Endothelial cell of umbilical vein (primary cell): ENCODE measurements around the gene SLC30A4.

Source experiments
- CTCF ChIP-seq, 2 donors: IDR thresholded peaks; 1 replicate in 1 of 2; 2 replicates in 1 of 2; pipeline ENCODE4 v1.5.1; 2011; ENCODE audit warnings: low read length in 2 of 2, mild to moderate bottlenecking in 2 of 2, moderate library complexity in 2 of 2, control low read depth in 1 of 2, inconsistent platforms in 1 of 2, low read depth in 1 of 2; ENCODE audit not compliant: insufficient read depth in 1 of 2; ENCODE audit errors: extremely low read depth in 1 of 2
- EZH2 ChIP-seq: IDR thresholded peaks from 2 replicates; pipeline ENCODE4 v1.6.1; 2012; ENCODE audit warnings: borderline replicate concordance, low read depth, mild to moderate bottlenecking, moderate library complexity, low read length, inconsistent platforms; ENCODE audit not compliant: severe bottlenecking
- FOS ChIP-seq: IDR thresholded peaks from 2 replicates; pipeline ENCODE4 v1.6.1; 2011; ENCODE audit warnings: mild to moderate bottlenecking, low read length, moderate library complexity, borderline replicate concordance; ENCODE audit not compliant: insufficient read depth
- GATA2 ChIP-seq: IDR thresholded peaks from 2 replicates; pipeline ENCODE4 v1.7.0; 2011; ENCODE audit warnings: low read depth, mild to moderate bottlenecking, moderate library complexity, mixed read lengths, low read length; ENCODE audit not compliant: insufficient read length, insufficient read depth
- JUN ChIP-seq: IDR thresholded peaks from 2 replicates; pipeline ENCODE4 v1.6.1; 2011; ENCODE audit warnings: borderline replicate concordance, low read depth; ENCODE audit not compliant: insufficient read length, insufficient read depth
- MYC ChIP-seq: IDR thresholded peaks from one replicate; pipeline ENCODE4 v1.6.1; 2011; ENCODE audit warnings: mild to moderate bottlenecking, low read depth, low read length
- POLR2A ChIP-seq: IDR thresholded peaks from 2 replicates; pipeline ENCODE4 v1.6.1; 2012; ENCODE audit warnings: low read depth, mild to moderate bottlenecking, control low read depth, low read length
- POLR2AphosphoS5 ChIP-seq: IDR thresholded peaks from 2 replicates; pipeline ENCODE4 v1.6.1; 2012; ENCODE audit warnings: low read depth, mild to moderate bottlenecking, control low read depth, low read length, moderate library complexity; ENCODE audit not compliant: insufficient read depth
- TF ChIP-seq, protein P1 (sequence below): IDR thresholded peaks from 2 replicates; pipeline ENCODE4 v1.6.1; 2011; ENCODE audit not compliant: insufficient read depth, insufficient read length

DNA sequence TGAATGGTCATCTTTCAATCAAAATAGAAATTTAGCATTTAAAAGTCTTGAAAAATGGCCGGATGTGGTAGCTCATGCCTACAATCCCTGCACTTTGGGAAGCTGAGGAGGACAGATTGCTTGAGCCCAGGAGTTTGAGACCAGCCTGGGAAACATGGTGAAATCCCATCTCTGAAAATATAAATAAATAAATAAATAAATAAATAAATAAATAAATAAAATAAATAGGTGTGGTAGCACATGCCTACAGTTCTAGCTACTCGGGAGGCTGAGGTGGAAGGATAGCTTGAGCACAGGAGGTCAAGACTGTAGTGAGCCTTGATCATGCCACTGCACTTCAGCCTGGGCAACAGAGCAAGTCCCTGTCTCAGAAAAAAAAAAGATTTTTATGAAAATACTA lies 25.9 kb downstream of the SLC30A4 start:
- TF ChIP-seq CTCF (IDR thresholded peaks at IDR 0.05; ENCODE audit: extremely low read depth in 1 of 2, insufficient read depth in 1 of 2, low read depth in 1 of 2, low read length in 2 of 2), result no peak
- TF ChIP-seq POLR2A, result no peak
- TF ChIP-seq EZH2, result no peak
- TF ChIP-seq POLR2AphosphoS5, result no peak
- no peak for TF ChIP-seq JUN
- no peak for TF ChIP-seq MYC
- no peak for TF ChIP-seq GATA2
- TF ChIP-seq FOS, result no peak
- TF ChIP-seq, protein P1, sequence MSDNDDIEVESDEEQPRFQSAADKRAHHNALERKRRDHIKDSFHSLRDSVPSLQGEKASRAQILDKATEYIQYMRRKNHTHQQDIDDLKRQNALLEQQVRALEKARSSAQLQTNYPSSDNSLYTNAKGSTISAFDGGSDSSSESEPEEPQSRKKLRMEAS, result no peak
